HepG2 (cell line): ENCODE measurements around the gene PHYH. TPM values are rescaled to one million over a fixed set of nuclear protein-coding genes. Genes with fewer than 3 reads are reported as not detected.

Experiments
- AHDC1 ChIP-seq: sonication (generic); formaldehyde crosslinking; IDR thresholded peaks from 2 replicates; pipeline ENCODE4 v1.5.1; 2020; ENCODE audit warnings: mild to moderate bottlenecking, missing genetic modification reagents, borderline replicate concordance
- ATF6 ChIP-seq: sonication (generic); formaldehyde crosslinking; conservative IDR thresholded peaks from 2 replicates; pipeline ENCODE4 v1.4.0; 2020; ENCODE audit warnings: missing genetic modification reagents
- CBX5 ChIP-seq: sonication (generic); formaldehyde crosslinking; IDR thresholded peaks from 2 replicates; pipeline ENCODE4 v1.4.0; 2020; ENCODE audit warnings: missing genetic modification reagents, borderline replicate concordance
- FOXO1 ChIP-seq: sonication (generic); formaldehyde crosslinking; IDR thresholded peaks from 2 replicates; pipeline ENCODE4 v1.4.0; 2020; ENCODE audit warnings: missing genetic modification reagents
- HNRNPL ChIP-seq: fragments of 200-400 bp; formaldehyde crosslinking; IDR thresholded peaks from 2 replicates; pipeline ENCODE4 v1.6.1; 2017; ENCODE audit warnings: mild to moderate bottlenecking, low read depth, low read length
- MNT ChIP-seq: fragments of 450-650 bp; IDR thresholded peaks from 2 replicates; pipeline ENCODE4 v1.6.1; 2016
- THAP8 ChIP-seq: sonication (generic); formaldehyde crosslinking; IDR thresholded peaks from 2 replicates; pipeline ENCODE4 v1.5.1; 2020; ENCODE audit warnings: missing genetic modification reagents, mild to moderate bottlenecking, borderline replicate concordance
- U2AF2 ChIP-seq: fragments of 200-400 bp; formaldehyde crosslinking; IDR thresholded peaks from 2 replicates; pipeline ENCODE4 v1.6.1; 2017; ENCODE audit warnings: low read depth, mild to moderate bottlenecking, low read length
- ZMYM3 ChIP-seq: sonication (generic); formaldehyde crosslinking; IDR thresholded peaks from 2 replicates; pipeline ENCODE4 v1.5.1; 2020; ENCODE audit warnings: mild to moderate bottlenecking, missing genetic modification reagents
- ZNF800 ChIP-seq: sonication (generic); formaldehyde crosslinking; IDR thresholded peaks from 2 replicates; pipeline ENCODE4 v1.4.0; 2020; ENCODE audit warnings: missing genetic modification reagents
- ZZZ3 ChIP-seq: sonication (generic); formaldehyde crosslinking; IDR thresholded peaks from 2 replicates; pipeline ENCODE4 v1.4.0; 2020; ENCODE audit warnings: missing genetic modification reagents, mild to moderate bottlenecking, borderline replicate concordance
- polyA plus RNA-seq, 8 experiments: library from polyadenylated mRNA; depleted of rRNA in 3 of 8; stranded (reverse) in 7 of 8; unstranded in 1 of 8; fragments of >200 nt; fragmentation: Illumina TruSeq in 4 of 8; extraction: Trizol in 4 of 8; gene quantifications; 2 replicates each; pipeline versions ENCODE4 v1.2.1 to v1.2.3, GENCODE V29; 2011 to 2016; ENCODE audit warnings: low read depth in 4 of 8, missing spikeins in 1 of 8, mixed read lengths in 1 of 8; ENCODE audit not compliant: insufficient read depth in 1 of 8
- total RNA-seq, 5 experiments: library from RNA; depleted of rRNA; stranded (reverse); fragments of >200 nt; fragmentation: Illumina TruSeq; extraction: Trizol; gene quantifications; 2 replicates each; pipeline ENCODE4 v1.2.3, GENCODE V29; 2016; ENCODE audit warnings: low read depth in 1 of 5

PHYH gene
- total and polyA plus RNA-seq, 2 of the 13 experiments (the other 11 are each of a cell fraction or from before 2014, with no cell fraction given): 27.2 to 34.5 TPM

GRCh38 chr10:13298748-13299436 lies 972 bp downstream of the PHYH start (continued):
- TF ChIP-seq ZNF800 (CRISPR knock-in tag) (no peak), ZMYM3 (CRISPR knock-in tag) (no peak), CBX5 (no peak), THAP8 (CRISPR knock-in tag) (no peak; the same call in 1 of the 2 replicates), MNT (no peak), ATF6 (CRISPR knock-in tag) (no peak), ZZZ3 (CRISPR knock-in tag) (no peak), HNRNPL (no peak), FOXO1 (CRISPR knock-in tag) (peak; percentile 32; the same call in 1 of the 2 replicates), U2AF2 (no peak), AHDC1 (CRISPR knock-in tag) (no peak; the same call in 1 of the 2 replicates)
